LHCN-M2 (cell line): ENCODE data around the gene UNKL. TPM values are rescaled to one million over a fixed set of nuclear protein-coding genes. Genes with fewer than 3 reads are reported as not detected.
"Not testable (repeated sequence)": the region's sequence is repeated elsewhere in the genome, so short reads cannot be mapped to it uniquely, and the experiment has no call there.

Source experiments
- DNase-seq: peaks from one replicate; pipeline ENCODE4 v3.0.0-alpha.2; 2012; ENCODE audit warnings: low read depth
- total RNA-seq: library from RNA; depleted of rRNA; stranded (reverse); fragments of >200 nt; gene quantifications from 2 replicates; pipeline ENCODE4 v1.2.3, GENCODE V29; 2014

The UNKL gene
- total RNA-seq, 1 experiment from 2014 or later, result 14.6 TPM

DNA sequence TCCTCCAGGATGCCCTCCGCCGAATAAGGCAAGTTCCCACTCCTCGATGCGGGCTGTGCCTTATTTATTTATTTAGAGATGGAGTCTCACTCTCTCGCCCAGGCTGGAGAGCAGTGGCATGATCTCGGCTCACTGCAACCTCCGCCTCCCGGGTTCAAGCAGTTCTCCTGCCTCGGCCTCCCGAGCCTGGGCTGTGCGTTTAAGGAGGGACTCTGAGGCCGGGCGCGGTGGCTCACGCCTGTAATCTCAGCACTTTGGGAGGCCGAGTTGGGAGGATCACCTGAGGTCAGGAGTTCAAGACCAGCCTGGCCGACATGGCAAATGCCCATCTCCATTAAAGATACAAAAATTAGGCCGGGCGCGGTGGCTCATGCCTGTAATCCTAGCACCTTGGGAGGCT lies 86.4 kb downstream of the UNKL start:
- not testable (repeated sequence) for DNase-seq

DNA sequence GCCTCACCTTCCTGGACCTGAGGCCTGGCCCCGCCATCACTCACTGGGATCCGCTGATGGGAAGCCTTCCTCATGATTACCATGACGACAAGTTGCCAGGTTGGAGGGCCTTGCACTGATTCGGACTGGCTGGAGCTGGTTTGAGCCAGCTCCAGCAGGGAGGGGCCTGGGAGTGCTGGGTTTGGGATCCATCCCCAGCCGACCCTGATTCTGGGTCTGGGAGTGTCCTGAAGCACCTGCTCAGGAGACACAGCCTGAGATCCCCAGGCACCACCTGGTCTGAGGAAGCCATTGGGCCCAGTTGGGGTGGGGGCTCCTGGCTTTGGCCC lies 86.9 kb downstream of the UNKL start:
- no peak for DNase-seq

DNA sequence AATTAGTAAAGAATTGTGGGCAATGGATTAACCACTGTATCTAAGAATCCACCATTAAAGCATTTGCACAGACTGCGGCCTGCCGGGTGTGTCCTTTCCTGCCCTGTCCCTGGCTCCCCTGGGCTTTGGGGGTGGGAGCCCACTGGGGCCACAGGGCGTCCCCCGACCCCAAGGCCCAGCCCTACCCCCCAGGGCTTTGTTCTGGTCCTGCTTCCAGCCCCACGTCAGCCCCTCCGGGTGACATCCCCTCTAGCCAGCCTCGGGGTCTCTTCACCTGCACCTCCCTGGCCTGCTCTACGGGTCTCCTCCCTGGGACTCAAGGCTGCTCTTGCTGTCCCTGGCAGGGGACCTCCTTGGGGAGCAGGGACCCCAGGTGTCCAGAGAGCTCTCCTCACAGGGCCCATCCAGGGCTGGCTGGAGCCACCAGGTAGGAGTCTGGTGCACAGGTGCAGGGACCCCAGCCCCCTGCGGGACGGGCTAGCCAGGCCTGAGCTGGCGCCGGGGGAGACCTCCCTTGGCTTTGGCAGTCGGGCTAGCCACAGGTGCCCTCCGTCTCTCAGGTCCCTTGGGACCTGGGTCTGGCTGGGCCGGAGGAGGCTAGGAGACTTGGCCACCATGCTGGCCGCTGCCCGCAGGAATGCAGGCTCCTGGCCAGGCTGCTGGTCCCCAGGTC lies 87.4 kb downstream of the UNKL start:
- DNase-seq, result no peak

DNA sequence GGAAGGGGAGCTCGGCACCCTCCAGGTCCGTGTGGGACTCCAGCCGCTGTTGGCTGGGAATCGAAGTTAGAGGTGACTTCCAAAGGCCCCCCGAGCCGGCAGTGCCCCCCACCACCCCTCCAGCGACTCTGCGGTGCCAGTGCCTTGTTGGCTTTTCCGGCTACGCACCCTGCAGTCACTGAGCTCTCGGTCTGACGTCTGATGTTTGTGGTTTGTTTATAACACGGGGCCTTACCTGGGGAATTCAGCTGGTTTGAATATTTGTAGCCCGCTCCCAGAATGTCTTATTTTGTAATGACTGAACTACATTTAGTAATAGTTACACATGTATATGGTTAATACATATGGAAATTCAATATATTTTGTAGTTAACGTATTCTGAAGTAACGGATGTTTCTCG lies 88.1 kb downstream of the UNKL start:
- DNase-seq, result no peak

DNA sequence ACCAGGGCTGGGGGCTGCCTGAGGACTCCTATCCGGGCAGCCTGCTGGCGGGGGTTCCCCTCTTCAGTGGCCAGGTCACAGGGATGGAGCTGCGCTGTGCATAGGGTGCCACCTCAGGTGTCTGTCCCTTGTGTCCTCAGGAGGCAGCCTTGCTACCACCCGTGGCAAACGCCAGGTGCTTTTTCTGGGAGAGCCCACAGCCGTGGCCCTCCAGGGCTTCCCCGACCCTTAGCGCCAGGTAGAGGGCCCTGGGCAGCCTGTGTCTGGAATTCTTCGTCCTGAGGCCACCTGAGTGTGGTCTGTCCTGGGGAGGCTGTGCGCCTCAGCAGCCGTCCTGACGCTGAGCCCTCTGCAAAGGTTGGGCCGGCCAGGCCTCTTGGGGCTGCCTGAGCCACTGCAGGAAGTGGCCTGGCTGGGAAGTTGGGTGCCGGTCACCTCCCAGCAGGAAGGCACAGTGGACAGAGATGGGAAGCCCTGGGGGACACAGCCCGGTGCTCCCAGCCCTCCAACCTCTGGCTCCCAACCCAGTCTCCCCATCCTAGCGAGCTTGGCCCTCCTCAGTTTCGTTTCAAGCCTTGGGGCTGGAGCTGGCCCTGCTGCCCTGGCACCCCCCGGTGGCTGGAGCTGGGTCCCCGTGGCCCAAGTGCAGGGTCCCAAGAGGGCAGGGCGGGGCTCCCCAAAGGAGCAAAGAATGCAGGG lies 88.7 kb downstream of the UNKL start:
- no peak for DNase-seq

DNA sequence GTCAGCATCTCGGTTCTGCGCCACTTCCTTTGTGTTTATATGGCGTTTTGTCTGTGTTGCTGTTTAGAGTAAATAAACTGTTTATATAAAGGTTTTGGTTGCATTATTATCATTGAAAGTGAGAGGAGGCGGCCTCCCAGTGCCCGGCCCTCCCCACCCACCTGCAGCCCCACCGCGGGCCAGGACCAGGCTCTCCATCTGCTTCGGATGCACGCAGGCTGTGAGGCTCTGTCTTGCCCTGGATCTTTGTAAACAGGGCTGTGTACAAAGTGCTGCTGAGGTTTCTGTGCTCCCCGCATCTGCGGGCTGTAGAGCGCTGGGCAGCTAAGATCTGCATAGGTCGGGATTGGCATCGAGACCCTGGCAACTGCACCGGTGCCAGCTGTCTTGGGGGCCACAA lies 89.2 kb downstream of the UNKL start:
- DNase-seq, result no peak

DNA sequence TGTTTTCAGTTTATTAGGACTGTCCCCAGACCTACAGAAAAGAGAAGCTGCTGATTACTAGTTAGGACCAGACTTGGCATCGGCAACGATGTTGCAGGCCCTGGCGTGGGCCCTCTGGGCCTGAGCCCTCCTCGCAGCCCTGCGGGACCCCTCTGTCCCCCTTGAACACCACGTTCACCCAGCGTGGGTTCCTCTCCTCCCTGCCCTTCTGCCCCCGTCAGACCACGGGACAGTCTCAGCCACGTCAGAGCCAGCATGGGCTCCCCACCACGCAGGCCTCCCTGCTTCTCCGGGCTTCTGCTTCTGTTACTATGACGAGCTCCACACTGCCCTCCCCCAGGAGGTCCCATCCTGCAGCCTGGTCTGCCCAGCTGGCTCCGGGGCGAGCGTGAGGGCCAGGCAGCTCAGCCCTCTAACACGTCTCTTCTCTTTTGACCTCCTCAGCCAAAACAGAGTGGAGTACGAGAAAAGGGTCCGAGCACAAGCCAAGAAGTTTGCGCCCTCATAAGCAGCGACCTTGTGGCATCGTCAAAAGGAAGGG lies 90.1 kb downstream of the UNKL start:
- no peak for DNase-seq

DNA sequence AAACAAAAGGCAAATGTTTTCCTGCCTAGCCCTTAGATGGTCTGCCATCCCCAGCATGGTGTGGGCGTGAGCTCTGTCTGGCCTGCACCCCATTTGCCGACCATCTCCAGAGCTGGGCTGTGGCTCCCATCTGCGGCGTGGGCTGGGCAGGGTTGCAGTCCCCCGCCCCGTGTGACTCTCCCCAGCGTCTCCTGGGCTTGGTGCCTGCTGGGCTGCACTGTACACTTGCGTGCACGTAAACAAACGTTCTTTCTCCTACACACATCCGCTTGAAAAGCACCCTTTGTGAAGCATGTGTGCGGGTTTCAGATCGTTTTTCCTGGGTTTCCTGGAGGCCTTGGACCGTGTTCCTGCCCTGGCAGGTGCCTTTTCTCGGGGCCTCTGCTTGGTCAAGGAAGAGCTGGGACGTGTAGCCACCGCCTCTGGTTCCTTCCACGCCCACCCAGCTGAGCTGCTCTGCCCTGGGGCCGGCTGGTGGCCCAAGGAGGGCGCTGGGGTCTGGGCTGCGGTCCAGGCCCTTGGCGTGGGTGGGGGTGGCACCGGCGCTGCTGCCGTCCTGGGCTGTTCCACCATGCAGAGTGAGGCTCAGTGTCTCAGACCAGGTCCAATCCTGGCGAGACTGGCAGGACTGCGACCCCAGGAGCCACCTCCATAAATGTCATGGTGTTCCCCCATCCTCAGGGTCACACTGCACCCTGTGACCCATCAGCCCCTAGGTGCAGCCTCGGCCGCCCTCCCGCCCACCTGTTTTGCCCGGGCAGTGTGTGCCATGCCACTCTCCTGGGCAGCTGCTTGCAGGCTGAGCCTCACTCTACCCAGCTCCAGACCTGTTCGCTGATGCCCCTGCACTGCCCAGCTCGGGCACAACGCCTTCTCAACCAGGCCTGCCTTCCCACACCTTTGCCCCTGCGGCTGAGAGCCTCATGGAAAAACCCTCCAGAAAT lies 90.9 kb downstream of the UNKL start:
- no peak for DNase-seq

DNA sequence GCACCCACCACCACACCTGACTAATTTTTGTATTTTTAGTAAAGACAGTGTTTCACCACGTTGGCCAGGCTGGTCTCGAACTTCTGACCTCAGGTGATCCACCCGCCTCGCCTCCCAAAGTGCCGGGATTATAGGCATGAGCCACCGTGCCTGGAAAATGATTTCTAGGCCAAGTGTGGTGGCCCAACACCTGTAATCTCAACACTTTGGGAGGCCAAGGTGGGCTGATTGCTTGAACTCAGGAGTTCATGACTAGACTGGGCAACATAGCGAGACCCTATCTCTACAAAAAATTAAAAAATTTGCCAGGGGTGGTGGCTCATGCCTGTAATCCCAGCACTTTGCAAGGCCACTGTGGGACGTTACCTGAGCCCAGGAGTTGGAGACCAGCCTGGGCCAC lies 92.1 kb downstream of the UNKL start:
- no peak for DNase-seq

DNA sequence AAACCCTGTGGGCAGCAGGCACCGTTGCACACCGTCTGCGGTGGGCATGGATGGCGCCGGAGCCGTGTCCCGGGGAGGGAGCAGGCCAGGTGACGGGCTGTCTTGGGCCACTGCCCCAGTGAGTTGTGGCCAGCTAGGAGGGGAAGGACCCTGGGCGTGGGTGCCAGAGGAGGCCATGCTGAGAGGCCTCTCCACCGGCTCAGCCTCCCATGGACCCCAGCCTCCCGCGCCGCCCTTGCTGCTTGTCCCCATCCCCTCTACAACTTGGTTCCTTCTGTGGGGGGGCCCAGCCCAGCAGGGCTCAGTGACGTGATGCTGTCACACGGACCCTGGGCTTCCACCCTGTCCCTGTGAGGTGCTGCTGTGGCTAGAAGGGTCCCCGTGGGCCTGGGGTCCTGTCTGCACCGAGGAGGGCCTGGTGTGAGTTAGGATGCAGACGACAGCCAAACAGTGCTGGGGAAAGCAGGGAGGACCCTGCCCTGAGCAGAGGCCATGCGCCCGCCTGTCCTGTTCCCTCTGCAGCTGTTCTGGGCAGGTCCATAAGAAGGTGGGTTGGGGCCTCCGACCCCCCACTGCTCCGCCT lies 93.8 kb downstream of the UNKL start:
- no peak for DNase-seq

DNA sequence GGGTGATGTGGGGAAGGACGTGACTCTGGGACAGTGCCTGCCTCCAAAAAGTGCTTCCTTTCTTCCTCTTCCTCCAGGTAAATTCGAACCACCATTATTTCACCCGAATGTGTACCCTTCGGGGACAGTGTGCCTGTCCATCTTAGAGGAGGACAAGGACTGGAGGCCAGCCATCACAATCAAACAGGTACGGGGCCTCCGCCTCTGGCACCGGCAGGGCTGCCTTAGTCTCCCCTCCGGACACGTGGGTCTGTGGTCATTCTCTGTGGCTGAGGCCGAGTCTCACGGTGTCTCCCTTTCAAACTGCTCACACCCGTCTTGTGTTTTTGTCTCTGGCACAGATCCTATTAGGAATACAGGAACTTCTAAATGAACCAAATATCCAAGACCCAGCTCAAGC lies 94.4 kb downstream of the UNKL start:
- DNase-seq, result no peak

DNA sequence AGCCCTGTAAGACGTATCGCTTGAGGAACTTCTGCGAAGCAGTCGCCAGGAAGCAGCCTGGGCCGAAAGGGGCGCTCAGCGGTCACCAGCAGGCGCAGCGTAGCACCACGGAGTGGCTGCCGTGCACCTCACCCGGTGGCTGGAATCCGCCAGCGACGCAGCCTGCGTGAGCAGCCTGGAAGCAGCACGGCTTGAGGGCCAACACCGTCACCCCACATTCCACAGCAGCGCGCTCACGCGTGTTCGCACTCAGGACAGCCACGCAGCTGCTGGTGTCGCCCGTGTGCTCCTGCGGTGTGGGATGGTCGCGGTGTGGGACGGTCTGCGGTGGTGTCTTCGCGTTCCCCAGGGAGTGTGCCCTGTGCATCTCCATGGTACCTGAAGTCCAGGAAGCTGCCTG lies 95.5 kb downstream of the UNKL start:
- no peak for DNase-seq

DNA sequence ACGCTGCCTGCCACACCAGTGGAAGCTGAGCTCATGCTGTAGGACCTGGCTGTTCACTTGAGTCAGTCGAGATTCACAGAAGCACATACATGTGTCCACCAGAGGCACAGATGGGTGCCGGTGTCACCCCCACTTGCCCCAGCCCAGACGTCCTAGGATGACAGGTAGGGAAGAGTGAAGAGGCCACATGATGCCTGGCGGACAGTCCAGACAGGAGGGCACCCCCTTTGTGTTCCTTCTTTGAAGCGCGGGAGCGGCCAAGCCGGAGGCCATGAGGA lies 96.3 kb downstream of the UNKL start:
- no peak for DNase-seq

DNA sequence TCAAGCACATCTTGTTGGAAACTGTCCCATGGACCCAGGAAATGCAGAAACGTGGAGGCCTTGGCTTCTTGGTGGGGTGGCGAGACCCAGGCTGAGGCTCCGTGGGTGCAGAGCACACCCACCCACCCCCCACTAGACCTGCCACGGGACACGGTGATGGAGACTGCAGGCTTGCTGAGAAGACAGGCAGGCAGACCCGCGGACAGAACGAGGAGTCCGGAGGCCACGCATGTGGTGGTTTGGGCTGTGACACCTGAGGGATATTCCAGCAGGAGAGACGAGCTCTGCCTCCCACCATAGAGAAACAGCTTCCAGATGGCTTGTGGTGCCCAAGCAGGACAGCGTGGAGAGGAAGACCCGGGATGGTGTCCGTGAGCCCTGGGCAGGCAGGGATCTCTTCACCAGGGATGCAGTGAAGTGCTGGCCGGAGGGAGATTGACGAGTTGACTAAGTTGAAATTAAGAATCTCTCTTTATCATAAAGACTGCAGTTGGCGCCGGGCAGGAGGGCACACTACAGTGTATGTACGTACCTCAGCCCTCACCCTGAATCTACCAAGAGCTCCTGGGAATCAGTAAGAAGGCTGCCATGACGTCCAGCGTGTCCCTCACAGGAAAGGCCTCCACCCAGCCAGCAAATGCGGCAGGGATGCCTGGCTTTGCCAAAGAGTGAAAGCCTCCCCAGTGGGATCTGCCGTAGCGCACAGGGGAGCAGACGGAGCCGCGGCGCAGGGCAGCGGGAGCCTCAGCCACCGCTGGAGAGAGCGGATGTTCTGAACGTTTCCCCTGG lies 96.8 kb downstream of the UNKL start:
- DNase-seq, result no peak

DNA sequence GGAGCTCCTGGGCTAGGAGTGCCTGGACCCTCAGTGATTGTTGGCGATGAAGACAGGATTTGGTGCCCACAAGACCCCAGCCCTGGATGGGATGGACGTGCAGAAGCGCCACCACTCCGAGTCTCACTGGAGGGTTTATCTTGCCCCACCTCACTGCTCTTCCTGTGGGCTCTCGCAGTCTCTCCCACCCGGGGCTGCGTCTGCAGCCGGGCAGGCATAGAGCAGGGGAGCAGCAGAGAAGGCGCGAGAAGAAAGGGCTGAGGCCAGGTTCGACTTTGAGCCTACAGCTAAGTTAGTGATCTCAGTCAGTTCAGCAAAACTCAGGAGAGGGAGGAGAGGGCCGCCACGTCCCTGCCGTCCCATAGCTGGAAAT lies 98.5 kb downstream of the UNKL start:
- DNase-seq, result no peak

DNA sequence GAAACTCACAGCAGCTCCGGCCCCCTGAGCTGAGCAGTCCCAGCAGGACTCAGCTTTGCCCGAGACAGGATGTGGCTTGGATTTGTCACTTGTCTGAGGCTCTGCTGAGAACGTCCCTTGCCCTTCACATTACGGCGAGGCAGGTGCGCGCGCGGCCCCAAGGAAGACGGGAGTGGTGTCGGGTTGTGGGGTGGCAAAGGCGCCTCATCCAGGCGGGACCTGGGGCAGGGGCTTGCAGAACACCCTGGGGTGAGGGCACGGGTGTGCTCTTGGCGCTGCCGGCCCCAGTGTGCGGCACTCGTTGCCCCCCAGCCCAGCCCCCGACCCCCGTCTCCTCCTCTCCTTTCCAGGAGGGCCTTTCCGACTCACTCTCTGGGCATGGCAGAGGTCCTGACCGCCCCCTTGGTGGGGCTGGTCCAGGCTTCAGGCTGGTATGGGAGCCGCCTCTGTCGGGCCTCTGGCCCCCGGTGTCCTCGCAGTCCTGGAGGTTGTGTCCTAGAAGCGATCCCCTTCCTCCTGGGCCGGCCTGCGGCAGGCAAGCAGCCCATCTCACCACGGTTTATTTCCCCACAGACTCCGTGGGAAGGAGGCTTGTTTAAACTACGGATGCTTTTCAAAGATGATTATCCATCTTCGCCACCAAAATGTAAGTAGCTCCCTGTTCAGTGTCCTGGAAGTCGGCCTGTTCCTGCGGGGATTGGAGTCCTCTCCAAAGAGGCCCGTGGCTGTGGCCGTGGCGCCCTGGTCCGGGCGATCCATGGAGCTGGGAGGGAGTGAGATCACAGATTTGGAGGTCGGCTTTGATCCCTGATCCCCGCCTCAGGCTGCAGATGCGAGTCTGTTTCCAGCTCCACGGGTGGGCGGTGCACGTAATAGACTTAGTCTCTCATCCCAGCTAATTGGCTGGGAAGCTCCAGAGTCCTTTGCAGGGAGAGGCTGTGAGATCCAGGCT lies 99.1 kb downstream of the UNKL start:
- no peak for DNase-seq

DNA sequence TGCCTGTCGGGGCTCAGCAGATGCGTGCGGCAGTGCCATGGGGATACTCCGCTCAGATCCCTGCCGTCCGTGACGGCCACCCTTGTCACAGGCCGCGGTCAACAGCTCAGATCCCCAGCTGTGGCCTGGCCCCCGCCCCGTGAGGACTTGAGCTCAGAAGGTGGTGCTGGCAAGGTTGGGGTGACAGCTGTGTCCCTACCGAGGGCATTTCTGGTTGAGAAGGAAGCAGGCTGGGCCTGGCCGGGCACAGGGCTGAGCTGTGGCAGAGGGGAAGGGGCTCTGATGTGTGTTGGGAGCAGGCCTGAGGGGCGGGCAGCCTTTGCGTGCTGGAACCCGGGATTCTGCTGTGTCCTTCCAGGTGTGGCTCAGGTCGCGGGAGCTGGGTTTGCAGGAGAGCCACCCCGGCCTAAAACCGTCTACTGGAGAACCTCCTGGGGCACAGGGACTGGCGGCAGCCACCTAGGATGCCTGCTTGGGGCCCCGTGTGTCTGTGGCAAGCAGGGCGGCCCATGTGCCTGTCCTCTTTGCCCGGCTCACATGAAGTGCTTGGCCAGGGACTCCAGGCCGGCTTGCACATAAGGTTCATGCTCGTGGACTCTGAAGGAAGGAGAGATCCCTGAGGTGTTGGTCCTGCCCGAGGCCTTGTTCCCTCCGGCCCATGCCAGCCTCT lies 100.0 kb downstream of the UNKL start:
- no peak for DNase-seq

DNA sequence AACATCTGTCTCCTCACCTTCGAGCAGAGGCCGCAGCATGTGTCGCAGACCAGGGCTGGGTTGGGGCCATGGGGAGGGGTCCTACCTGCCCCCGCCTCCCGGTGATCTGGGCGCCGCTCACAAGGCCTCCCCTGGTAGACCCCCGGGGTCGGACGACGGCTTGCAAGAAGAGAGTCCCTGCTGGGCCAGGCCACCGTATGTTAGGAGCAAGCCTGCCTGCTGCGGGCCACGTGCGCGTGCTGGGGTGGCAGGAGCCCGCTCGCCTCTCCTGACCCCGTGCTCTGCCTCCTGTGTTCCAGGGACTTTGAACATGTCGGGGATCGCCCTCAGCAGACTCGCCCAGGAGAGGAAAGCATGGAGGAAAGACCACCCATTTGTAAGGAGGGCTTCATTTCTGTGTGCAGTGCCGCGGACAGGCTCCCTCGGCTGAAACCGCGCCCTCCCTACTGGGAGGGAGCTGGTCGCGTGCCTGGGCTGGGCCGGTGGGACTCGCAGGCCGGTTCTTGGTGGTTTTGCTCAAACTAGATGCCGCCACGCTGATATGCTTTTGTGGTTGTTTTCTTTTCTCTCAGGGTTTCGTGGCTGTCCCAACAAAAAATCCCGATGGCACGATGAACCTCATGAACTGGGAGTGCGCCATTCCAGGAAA lies 100.7 kb downstream of the UNKL start:
- DNase-seq, result no peak
